SK-N-MC (cell line): ENCODE measurements around the gene LRRC36.

Experiments used
- EZH2 ChIP-seq: fragments of 200-600 bp; sonication (generic); IDR thresholded peaks from one replicate; pipeline ENCODE4 v1.6.1; 2017; ENCODE audit warnings: antibody characterized with exemption
- FOXP2 ChIP-seq: optimal IDR thresholded peaks from 2 replicates; pipeline ENCODE3; 2011; ENCODE audit warnings: mild to moderate bottlenecking, moderate library complexity; ENCODE audit not compliant: insufficient read depth; ENCODE audit errors: extremely low read length, control extremely low read depth
- POLR2AphosphoS5 ChIP-seq: IDR thresholded peaks from 2 replicates; pipeline ENCODE4 v1.6.1; 2012; ENCODE audit warnings: mild to moderate bottlenecking, low read depth, low read length, borderline replicate concordance

DNA sequence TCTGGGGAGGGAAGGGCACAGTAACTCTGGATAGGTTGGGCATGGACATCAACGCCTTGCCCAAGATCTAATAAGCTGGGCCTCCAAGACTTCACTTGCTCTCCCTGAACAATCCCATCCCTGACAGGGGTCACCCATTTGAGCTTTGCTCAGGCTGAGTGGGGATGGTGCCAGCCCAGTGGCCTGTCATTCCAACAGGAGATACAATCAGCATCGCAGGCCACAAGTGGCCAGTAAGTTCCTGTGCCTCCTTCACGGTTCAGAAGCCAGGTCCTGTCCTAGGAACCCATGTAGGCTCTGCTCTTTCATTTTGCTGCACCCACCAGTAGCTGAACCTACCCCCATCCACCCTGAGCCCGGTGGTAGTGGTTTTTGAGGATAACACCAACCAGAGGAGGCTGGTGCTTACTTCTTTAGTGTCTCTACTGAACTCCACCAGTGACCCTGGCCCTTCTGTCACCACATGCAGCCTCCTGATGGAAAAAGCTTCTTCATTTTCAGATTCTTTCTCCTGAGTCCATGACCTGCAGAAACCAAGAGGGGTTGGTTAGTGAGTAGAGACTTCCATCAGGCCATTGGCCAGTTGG lies 32.4 kb upstream of the LRRC36 start:
- no peak for TF ChIP-seq POLR2AphosphoS5
- no peak for TF ChIP-seq EZH2
- no peak for TF ChIP-seq FOXP2
